Naive thymus-derived CD8-positive, alpha-beta T cell (primary cell): ENCODE measurements around the gene GNPTG. TPM values are rescaled to one million over a fixed set of nuclear protein-coding genes. Genes with fewer than 3 reads are reported as not detected.

ENCODE experiments used
- ATAC-seq, 2 donors: fragments of 150-1000 bp; cut with Tn5 transposase in 1 of 2; sonication (Bioruptor Pico), chemical (Tn5 transposase) in 1 of 2; 1 replicate in 1 of 2; 2 replicates in 1 of 2; pipeline ENCODE4 v1.10.0; 2021; ENCODE audit warnings: mild to moderate bottlenecking in 2 of 2, moderate library complexity in 2 of 2
- POLR2A ChIA-PET: fragments of 350-600 bp; sonication (Branson Sonifier 250); formaldehyde crosslinking; loops from one replicate; lab custom pipeline; 2021; ENCODE audit warnings: antibody characterized with exemption; lab: Charles Lee
- DNase-seq, 10 donors: peaks; one replicate each; pipeline versions ENCODE4 v3.0.0 to v3.0.0-alpha.2; 2020 to 2022
- H3K27ac Mint-ChIP-seq, 10 donors: one replicate each; pipeline ENCODE4 v1.8.0; 2020 to 2022; ENCODE audit warnings: mild to moderate bottlenecking in 10 of 10, mixed read lengths in 10 of 10, moderate library complexity in 4 of 10, inconsistent platforms in 1 of 10
- H3K27me3 Mint-ChIP-seq, 5 donors: one replicate each; pipeline ENCODE4 v1.8.0; 2021 to 2022; ENCODE audit warnings: mixed read lengths in 5 of 5
- H3K36me3 Mint-ChIP-seq, 3 donors: one replicate each; pipeline ENCODE4 v1.8.0; 2020 to 2022; ENCODE audit warnings: mixed read lengths in 3 of 3, mild to moderate bottlenecking in 2 of 3, inconsistent platforms in 1 of 3
- H3K4me1 Mint-ChIP-seq, 4 donors: one replicate each; pipeline ENCODE4 v1.8.0; 2021 to 2022; ENCODE audit warnings: mixed read lengths in 4 of 4
- H3K4me3 Mint-ChIP-seq, 10 donors: one replicate each; pipeline ENCODE4 v1.8.0; 2020 to 2022; ENCODE audit warnings: mild to moderate bottlenecking in 10 of 10, mixed read lengths in 10 of 10, moderate library complexity in 6 of 10, inconsistent platforms in 1 of 10
- H3K9me3 Mint-ChIP-seq, 9 donors: one replicate each; pipeline ENCODE4 v1.8.0; 2020 to 2022; ENCODE audit warnings: mixed read lengths in 9 of 9, mild to moderate bottlenecking in 3 of 9, inconsistent platforms in 1 of 9, moderate library complexity in 1 of 9
- polyA plus RNA-seq, 3 donors: library from polyadenylated mRNA; unstranded; fragments of 300-500 nt; fragmentation: Illumina TruSeq; gene quantifications; one replicate each; pipeline ENCODE4 v1.2.3, GENCODE V29; 2021
- total RNA-seq, 8 experiments: library from RNA in 2 of 8; stranded (reverse) in 2 of 8; gene quantifications; one replicate each; pipeline ENCODE4 v1.2.3 and lab custom pipeline; 2021 to 2026

Gene GNPTG
- total and polyA plus RNA-seq, 5 experiments from 2014 or later, result 44.4 to 65.2 (median 56.9) TPM

- DNase-seq (no peak), ATAC-seq (no peak)
- Mint-ChIP-seq H3K27me3 (no peaks in the 10 kb centered on the region), H3K4me1 (peaks cover 7 to 11% (median 10%) of the 10 kb centered on the region in 4 donors), H3K4me3 (no peak overlapping the region), H3K27ac (no peak overlapping the region), H3K36me3 (peaks cover 0 to 43% (median 6%) of the 10 kb centered on the region in 3 donors), H3K9me3 (no peaks in the 10 kb centered on the region)
- POLR2A ChIA-PET, result interaction anchor here (0.7 kb wide), 1 partner anchor 661 kb away, joined by 5 read pairs; no protein-coding TSS in a partner anchor
Measured at GRCh38 chr16:1383556-1383955, 31.8 kb downstream of the GNPTG start.

- Mint-ChIP-seq H3K27ac (no peak overlapping the region), H3K4me3 (no peak overlapping the region), H3K27me3 (no peaks in the 10 kb centered on the region), H3K4me1 (peaks cover under 1 to 3% (median 2%) of the 10 kb centered on the region in 4 donors), H3K9me3 (no peaks in the 10 kb centered on the region), H3K36me3 (peaks cover 0 to 47% (median 9%) of the 10 kb centered on the region in 3 donors)
- DNase-seq, result no peak
- POLR2A ChIA-PET, result no interaction called here
- ATAC-seq, result no peak
Measured at GRCh38 chr16:1385232-1385631, 33.5 kb downstream of the GNPTG start.

- Mint-ChIP-seq H3K27ac (peak overlapping the region in 1 of 10 donors; percentile 34), H3K27me3 (no peaks in the 10 kb centered on the region), H3K4me1 (peaks cover 0 to 3% (median 1%) of the 10 kb centered on the region in 4 donors), H3K9me3 (no peaks in the 10 kb centered on the region), H3K4me3 (no peak overlapping the region), H3K36me3 (peaks cover 0 to 50% (median 10%) of the 10 kb centered on the region in 3 donors)
- ATAC-seq, result no peak
- POLR2A ChIA-PET, result interaction anchor here (1.5 kb wide), 1 partner anchor 21 kb away, joined by 3 read pairs; no protein-coding TSS in a partner anchor
- DNase-seq, result no peak
Measured at GRCh38 chr16:1387331-1387730, 35.6 kb downstream of the GNPTG start.

GRCh38 chr16:1389762-1390161 is 38.0 kb downstream of the GNPTG start:
- H3K36me3 Mint-ChIP-seq, result peaks cover 0 to 53% (median 8%) of the 10 kb centered on the region in 3 donors
- ATAC-seq (no peak), DNase-seq (no peak)
- no peak overlapping the region for H3K27ac Mint-ChIP-seq
- no peaks in the 10 kb centered on the region for H3K9me3 Mint-ChIP-seq
- POLR2A ChIA-PET, result no interaction called here
- no peak overlapping the region for H3K4me3 Mint-ChIP-seq
- H3K27me3 Mint-ChIP-seq, result no peaks in the 10 kb centered on the region
- H3K4me1 Mint-ChIP-seq, result peaks cover 0 to 2% (median 1%) of the 10 kb centered on the region in 4 donors

GRCh38 chr16:1390239-1390779 is 38.6 kb downstream of the GNPTG start:
- DNase-seq (no peak), ATAC-seq (no peak)
- no peak overlapping the region for H3K4me3 Mint-ChIP-seq
- no peaks in the 10 kb centered on the region for H3K27me3 Mint-ChIP-seq
- peaks cover 0 to 50% (median 6%) of the 10 kb centered on the region in 3 donors for H3K36me3 Mint-ChIP-seq
- no peaks in the 10 kb centered on the region for H3K9me3 Mint-ChIP-seq
- POLR2A ChIA-PET, result no interaction called here
- peaks cover 0 to 2% (median 0%) of the 10 kb centered on the region in 4 donors for H3K4me1 Mint-ChIP-seq
- H3K27ac Mint-ChIP-seq, result peak overlapping the region in 1 of 10 donors; percentile 79

- POLR2A ChIA-PET, result no interaction called here
- H3K4me1 Mint-ChIP-seq, result peaks cover 0 to 5% (median 0%) of the 10 kb centered on the region in 4 donors
- DNase-seq, result no peak
- peaks cover 0 to 53% (median 6%) of the 10 kb centered on the region in 3 donors for H3K36me3 Mint-ChIP-seq
- peak overlapping the region in 2 of 10 donors; percentile 10 to 19 for H3K27ac Mint-ChIP-seq
- no peaks in the 10 kb centered on the region for H3K27me3 Mint-ChIP-seq
- no peak overlapping the region for H3K4me3 Mint-ChIP-seq
- H3K9me3 Mint-ChIP-seq, result no peaks in the 10 kb centered on the region
- ATAC-seq, result no peak
Measured at GRCh38 chr16:1392826-1393225, 41.1 kb downstream of the GNPTG start.

- Mint-ChIP-seq H3K4me1 (peaks cover 0 to 5% (median 0%) of the 10 kb centered on the region in 4 donors), H3K36me3 (peaks cover 0 to 58% (median 6%) of the 10 kb centered on the region in 3 donors), H3K4me3 (no peak overlapping the region), H3K27ac (no peak overlapping the region), H3K27me3 (no peaks in the 10 kb centered on the region), H3K9me3 (no peaks in the 10 kb centered on the region)
- POLR2A ChIA-PET, result no interaction called here
- no peak for ATAC-seq
- no peak for DNase-seq
Measured at GRCh38 chr16:1393613-1394176, 42.0 kb downstream of the GNPTG start.

- Mint-ChIP-seq H3K4me3 (no peak overlapping the region), H3K9me3 (no peaks in the 10 kb centered on the region), H3K27ac (no peak overlapping the region), H3K27me3 (no peaks in the 10 kb centered on the region), H3K36me3 (peaks cover 0 to 62% (median 7%) of the 10 kb centered on the region in 3 donors), H3K4me1 (peaks cover 0 to 5% (median 0%) of the 10 kb centered on the region in 4 donors)
- POLR2A ChIA-PET, result no interaction called here
- no peak for ATAC-seq
- DNase-seq, result no peak
Measured at GRCh38 chr16:1394367-1394951, 42.7 kb downstream of the GNPTG start.

- Mint-ChIP-seq H3K4me3 (no peak overlapping the region), H3K9me3 (no peaks in the 10 kb centered on the region), H3K36me3 (peaks cover 0 to 60% (median 2%) of the 10 kb centered on the region in 3 donors), H3K4me1 (peaks cover 0 to 7% (median 0%) of the 10 kb centered on the region in 4 donors), H3K27ac (no peak overlapping the region), H3K27me3 (no peaks in the 10 kb centered on the region)
- ATAC-seq (no peak), DNase-seq (no peak)
- POLR2A ChIA-PET, result no interaction called here
Measured at GRCh38 chr16:1395444-1396031, 43.8 kb downstream of the GNPTG start.

- Mint-ChIP-seq H3K4me3 (no peak overlapping the region), H3K4me1 (peaks cover 0 to 11% (median 2%) of the 10 kb centered on the region in 4 donors), H3K36me3 (peaks cover 0 to 60% (median 2%) of the 10 kb centered on the region in 3 donors), H3K9me3 (no peaks in the 10 kb centered on the region), H3K27me3 (no peaks in the 10 kb centered on the region), H3K27ac (peak overlapping the region in 1 of 10 donors; percentile 16)
- ATAC-seq (no peak), DNase-seq (no peak)
- POLR2A ChIA-PET, result interaction anchor here (1.4 kb wide), 1 partner anchor 10 kb away, joined by 4 read pairs; no protein-coding TSS in a partner anchor
Measured at GRCh38 chr16:1397779-1398178, 46.0 kb downstream of the GNPTG start.

- Mint-ChIP-seq H3K27me3 (no peaks in the 10 kb centered on the region), H3K4me1 (peaks cover under 1 to 13% (median 4%) of the 10 kb centered on the region in 4 donors), H3K36me3 (peaks cover 0 to 62% (median 2%) of the 10 kb centered on the region in 3 donors), H3K9me3 (no peaks in the 10 kb centered on the region), H3K27ac (peak overlapping the region in 1 of 10 donors; percentile 16), H3K4me3 (no peak overlapping the region)
- POLR2A ChIA-PET, result interaction anchor here (1.4 kb wide), 1 partner anchor 10 kb away, joined by 4 read pairs; no protein-coding TSS in a partner anchor
- DNase-seq, result no peak
- no peak for ATAC-seq
Measured at GRCh38 chr16:1398351-1398750, 46.6 kb downstream of the GNPTG start.

- no peaks in the 10 kb centered on the region for H3K9me3 Mint-ChIP-seq
- H3K36me3 Mint-ChIP-seq, result peaks cover 0 to 63% (median 2%) of the 10 kb centered on the region in 3 donors
- no peak overlapping the region for H3K4me3 Mint-ChIP-seq
- ATAC-seq (no peak), DNase-seq (no peak)
- peak overlapping the region in 1 of 10 donors; percentile 16 for H3K27ac Mint-ChIP-seq
- no peaks in the 10 kb centered on the region for H3K27me3 Mint-ChIP-seq
- POLR2A ChIA-PET, result interaction anchor here (1.4 kb wide), 1 partner anchor 9 kb away, joined by 4 read pairs; no protein-coding TSS in a partner anchor
- H3K4me1 Mint-ChIP-seq, result peaks cover 2 to 16% (median 6%) of the 10 kb centered on the region in 4 donors
Measured at GRCh38 chr16:1398826-1399581, 47.3 kb downstream of the GNPTG start.
